ENCODE results near the gene SHTN1. TPM values are rescaled to one million over a fixed set of nuclear protein-coding genes. Genes with fewer than 3 reads are reported as not detected.

Gene SHTN1
- total RNA-seq (2022; extraction: Qiagen RNA extraction), result 22.5 to 32.4 TPM (median 26.4 TPM) in 5 replicates

DNA sequence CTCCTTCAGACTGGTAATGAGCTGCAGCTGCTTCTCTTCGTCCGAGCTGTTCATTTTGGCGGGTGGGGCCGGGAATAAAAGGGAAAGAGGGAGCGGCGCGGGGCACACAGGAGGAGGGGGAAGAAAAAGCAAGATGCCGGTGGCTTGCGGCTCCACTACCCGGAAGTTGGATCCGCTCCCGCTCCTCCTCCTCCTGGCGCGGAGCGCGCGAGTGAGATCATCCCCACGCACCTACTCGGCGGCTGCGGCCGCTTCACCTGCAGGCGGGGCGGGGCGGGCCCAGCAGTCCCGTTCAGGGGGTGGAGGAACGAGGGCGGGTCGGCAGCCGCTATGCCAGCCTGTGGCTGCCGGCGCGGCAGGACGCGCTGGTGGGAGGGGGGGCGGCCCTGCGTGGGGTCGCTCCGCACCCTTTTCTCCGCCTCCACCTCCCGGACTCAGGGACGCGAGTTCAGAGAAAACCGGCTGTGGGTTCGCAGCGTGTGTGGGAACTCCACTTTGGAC, at the start of gene SHTN1:
Gene SHTN1, minus strand, starts transcription at position 162 of the 501 bp plus-strand sequence. Its CDS starts 108 bp downstream, at position 54.

DNA sequence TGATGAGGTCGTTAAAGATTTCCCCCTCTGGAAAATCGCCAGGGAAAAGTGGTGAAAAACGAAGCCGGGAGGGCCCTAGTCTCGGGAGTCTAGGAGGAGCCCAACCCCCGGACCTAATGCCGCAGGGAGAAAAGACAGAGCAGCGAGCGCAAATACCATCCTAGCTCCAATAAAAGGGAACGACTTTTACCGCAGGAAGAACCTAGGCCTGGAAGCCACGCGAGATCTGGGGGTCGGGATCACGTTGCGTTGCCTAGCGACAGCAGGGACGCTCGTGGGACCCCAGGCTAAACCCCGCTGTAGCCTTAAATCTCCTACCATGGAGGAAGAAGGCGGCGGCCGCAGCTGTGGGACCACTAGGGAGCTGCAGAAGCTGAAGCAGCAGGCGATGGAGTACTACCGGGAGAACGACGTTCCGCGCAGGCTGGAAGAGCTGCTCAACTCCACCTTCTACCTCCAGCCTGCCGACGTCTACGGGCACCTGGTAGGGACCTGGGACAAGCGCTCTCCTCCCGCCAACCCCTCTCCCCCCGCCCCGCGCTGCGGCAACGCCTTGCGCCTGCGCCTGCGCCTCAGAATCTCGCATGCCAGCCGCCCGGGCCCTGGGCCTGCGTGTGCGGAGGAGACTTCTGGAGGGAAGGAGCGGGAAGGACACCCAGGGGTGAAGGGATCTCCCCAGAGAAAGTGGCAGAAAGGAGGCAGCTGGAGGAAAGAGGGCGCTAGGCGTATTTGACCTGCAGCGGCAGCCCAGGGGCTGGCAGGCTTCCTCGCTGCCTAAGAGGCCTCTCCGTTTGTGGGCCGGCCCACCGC, 155.5 kb downstream of the SHTN1 start, which contains the start of gene ENO4:
Gene ENO4, plus strand, starts transcription at position 252 of the 810 bp plus-strand sequence. Its CDS starts 68 bp downstream, at position 320.

Other genes starting within 250 kb of the SHTN1 start
- 0.10 to 0.49 TPM (median 0.38 TPM) in 5 replicates for gene ENO4, start 155.7 kb downstream of the SHTN1 start, total RNA-seq (2022; extraction: Qiagen RNA extraction)
- 1.0 to 1.5 TPM (median 1.3 TPM) in 5 replicates for gene VAX1, start 133.1 kb upstream of the SHTN1 start, total RNA-seq (2022; extraction: Qiagen RNA extraction)
- gene KCNK18, start 192.3 kb upstream of the SHTN1 start, total RNA-seq (2022; extraction: Qiagen RNA extraction), result not detected in 5 replicates
- gene SLC18A2, start 235.9 kb upstream of the SHTN1 start, total RNA-seq (2022; extraction: Qiagen RNA extraction), result 0.02 to 0.04 TPM in 2 of 5 replicates, not detected in the others

Data from A549 treated with dexamethasone at 1 μM for 4 hours (cell line).